Epithelial cell of proximal tubule (primary cell): ENCODE results near the gene CYB561D1. TPM values are rescaled to one million over a fixed set of nuclear protein-coding genes. Genes with fewer than 3 reads are reported as not detected.
A peak's percentile ranks its signal among the peaks of the same experiment; 100 is the strongest.

Experiments
- DNase-seq: peaks from one replicate; pipeline ENCODE4 v3.0.0-alpha.2; 2011; ENCODE audit warnings: low read depth
- H3K4me3 ChIP-seq: 2 replicates; pipeline ENCODE4 v1.5.1; 2011; ENCODE audit warnings: low read depth, mild to moderate bottlenecking, low read length
- total RNA-seq: library from RNA; depleted of rRNA; stranded (reverse); fragments of >200 nt; gene quantifications from 2 replicates; pipeline ENCODE4 v1.2.3, GENCODE V29; 2015
- TF ChIP-seq, protein P1 (sequence below): conservative IDR thresholded peaks from 2 replicates; pipeline ENCODE4 v1.5.1; 2012; ENCODE audit warnings: low read depth, mild to moderate bottlenecking, low read length

Gene CYB561D1
- total RNA-seq, 1 donor from 2014 or later = 3.6 TPM

DNA sequence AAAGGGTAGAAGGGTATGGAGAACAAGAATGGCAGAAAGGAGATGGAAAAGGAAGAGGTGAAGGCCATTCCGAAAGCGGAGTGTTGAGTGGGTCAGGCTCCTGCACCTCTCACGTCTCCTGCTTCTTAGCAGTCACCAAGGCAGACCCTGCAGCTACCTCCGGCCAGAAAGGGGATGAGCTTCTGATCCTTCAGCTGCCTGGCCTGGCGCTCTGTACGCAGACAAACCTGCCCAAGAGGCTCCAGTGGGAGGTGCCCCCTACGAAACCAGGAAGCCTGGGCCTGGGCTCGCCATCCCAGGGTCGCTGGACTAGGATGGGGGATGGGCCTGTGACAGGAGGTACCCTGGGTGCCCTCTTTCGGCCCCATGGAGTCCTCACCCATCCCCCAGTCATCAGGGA is 48.8 kb downstream of the CYB561D1 start:
- DNase-seq = no peak

DNA sequence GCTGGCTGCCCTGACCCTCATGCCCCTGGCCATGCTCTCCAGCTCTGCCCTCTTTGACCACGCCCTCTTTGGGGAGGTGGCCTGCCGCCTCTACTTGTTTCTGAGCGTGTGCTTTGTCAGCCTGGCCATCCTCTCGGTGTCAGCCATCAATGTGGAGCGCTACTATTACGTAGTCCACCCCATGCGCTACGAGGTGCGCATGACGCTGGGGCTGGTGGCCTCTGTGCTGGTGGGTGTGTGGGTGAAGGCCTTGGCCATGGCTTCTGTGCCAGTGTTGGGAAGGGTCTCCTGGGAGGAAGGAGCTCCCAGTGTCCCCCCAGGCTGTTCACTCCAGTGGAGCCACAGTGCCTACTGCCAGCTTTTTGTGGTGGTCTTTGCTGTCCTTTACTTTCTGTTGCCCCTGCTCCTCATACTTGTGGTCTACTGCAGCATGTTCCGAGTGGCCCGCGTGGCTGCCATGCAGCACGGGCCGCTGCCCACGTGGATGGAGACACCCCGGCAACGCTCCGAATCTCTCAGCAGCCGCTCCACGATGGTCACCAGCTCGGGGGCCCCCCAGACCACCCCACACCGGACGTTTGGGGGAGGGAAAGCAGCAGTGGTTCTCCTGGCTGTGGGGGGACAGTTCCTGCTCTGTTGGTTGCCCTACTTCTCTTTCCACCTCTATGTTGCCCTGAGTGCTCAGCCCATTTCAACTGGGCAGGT is 49.5 kb downstream of the CYB561D1 start:
- TF ChIP-seq, protein P1, sequence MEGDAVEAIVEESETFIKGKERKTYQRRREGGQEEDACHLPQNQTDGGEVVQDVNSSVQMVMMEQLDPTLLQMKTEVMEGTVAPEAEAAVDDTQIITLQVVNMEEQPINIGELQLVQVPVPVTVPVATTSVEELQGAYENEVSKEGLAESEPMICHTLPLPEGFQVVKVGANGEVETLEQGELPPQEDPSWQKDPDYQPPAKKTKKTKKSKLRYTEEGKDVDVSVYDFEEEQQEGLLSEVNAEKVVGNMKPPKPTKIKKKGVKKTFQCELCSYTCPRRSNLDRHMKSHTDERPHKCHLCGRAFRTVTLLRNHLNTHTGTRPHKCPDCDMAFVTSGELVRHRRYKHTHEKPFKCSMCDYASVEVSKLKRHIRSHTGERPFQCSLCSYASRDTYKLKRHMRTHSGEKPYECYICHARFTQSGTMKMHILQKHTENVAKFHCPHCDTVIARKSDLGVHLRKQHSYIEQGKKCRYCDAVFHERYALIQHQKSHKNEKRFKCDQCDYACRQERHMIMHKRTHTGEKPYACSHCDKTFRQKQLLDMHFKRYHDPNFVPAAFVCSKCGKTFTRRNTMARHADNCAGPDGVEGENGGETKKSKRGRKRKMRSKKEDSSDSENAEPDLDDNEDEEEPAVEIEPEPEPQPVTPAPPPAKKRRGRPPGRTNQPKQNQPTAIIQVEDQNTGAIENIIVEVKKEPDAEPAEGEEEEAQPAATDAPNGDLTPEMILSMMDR = no peak
- DNase-seq = no peak
- H3K4me3 ChIP-seq = no peak overlapping the region

More for the DNA sequence above, 48.8 kb downstream of the CYB561D1 start:
- no peak overlapping the region for H3K4me3 ChIP-seq
- TF ChIP-seq, protein P1 = no peak

DNA sequence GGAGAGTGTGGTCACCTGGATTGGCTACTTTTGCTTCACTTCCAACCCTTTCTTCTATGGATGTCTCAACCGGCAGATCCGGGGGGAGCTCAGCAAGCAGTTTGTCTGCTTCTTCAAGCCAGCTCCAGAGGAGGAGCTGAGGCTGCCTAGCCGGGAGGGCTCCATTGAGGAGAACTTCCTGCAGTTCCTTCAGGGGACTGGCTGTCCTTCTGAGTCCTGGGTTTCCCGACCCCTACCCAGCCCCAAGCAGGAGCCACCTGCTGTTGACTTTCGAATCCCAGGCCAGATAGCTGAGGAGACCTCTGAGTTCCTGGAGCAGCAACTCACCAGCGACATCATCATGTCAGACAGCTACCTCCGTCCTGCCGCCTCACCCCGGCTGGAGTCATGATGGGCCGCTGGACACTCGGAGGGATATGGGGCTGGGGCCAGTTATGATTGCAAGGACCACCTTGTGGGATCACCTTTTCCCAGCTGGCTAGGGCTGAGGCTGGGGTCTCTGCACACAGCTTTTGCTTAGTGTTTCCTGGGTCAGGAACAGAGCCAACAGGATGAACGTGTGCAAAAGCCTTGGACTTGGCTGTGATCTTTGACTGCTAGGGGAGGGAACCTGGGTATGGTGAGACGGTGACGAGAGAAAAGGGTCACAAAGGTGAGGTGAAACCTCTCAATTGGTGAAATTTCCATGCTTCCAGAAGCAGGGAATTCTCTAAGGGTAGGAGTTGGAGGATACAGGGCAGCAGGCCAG is 50.3 kb downstream of the CYB561D1 start:
- TF ChIP-seq, protein P1 = no peak
- DNase-seq = no peak

DNA sequence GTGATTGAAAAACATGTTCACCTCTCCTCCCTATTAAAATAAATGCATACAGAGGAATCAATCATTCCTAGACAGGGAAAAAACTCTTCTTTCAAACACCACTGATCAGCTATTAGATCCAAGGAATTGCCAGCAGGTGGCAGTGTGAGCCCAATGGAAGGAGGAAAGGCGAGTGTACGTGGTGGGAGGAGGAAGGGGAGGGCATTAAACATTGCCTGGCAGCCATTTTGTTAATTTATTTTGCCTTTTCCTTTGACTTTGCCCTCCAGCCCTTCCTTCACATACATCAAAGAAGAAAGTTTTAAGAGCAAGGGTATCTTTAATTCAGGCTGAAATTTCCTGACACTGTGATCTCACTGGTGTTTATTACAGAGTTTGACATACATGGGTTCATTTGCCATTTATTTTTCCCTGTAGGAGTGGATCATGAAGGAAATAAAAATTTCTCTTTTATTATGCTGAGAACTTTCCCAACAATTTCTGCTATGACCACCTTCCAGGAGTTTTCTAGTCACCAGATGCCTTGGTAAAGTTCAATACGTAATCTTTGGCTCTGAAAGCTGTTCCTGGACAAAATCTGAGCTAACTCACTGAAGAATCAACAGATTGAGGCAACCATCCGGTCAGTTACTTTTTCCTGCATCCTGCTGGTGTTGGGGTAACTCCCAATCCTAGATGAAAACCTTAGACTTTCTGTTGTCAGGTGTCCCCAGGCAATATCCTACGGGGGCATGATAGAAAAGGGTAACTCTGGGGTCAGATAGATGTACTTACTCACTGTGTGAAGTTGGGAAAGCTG is 52.6 kb downstream of the CYB561D1 start:
- H3K4me3 ChIP-seq = peak overlapping the region; percentile 92
- peak; percentile 46 for DNase-seq
- TF ChIP-seq, protein P1 = peak; percentile 91

More for the DNA sequence above, 50.3 kb downstream of the CYB561D1 start:
- no peak overlapping the region for H3K4me3 ChIP-seq

DNA sequence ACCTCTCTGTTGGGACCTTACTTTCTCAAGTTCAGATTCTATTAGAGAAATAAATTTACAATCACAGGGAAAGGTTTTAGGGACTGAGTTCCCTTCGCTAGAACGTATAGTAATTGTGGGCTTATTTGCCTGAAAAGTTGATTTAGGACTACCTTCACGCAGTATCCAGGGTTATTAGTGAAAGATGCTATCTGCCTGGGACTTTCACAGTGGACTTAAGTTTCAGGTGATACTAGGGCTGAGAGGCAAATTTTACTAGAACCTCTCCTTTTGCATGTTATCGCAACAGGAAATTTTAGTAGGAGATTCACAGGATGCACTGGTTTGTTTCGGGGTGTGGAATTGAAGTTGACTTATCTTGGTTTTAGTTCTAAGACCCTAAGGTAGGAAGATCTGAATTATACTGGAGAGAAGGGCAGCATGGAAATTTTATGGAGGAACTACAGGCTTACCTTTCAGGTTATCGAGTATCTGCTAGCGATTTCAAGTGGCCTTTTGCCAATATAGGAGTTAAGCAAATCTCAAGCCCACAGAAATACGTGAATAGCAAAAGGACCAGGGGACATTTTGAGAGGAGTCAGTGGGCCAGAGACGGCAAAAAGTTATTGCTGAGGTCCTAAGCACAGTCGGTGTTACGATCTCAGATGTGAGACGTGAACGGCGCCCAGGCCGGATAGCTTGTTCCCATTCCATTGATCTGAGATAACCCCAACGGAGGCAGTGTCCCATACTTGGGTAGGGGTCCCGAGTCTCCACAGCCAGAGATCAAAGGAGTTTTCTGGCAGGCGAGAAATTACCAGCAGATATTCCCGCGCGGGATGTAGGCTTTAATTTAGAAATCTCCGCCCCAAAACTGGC is 53.8 kb downstream of the CYB561D1 start:
- TF ChIP-seq, protein P1 = no peak
- peak overlapping the region; percentile 92 for H3K4me3 ChIP-seq
- DNase-seq = no peak
